NCI-H524 (cell line): ENCODE data around the gene VAV2.

ENCODE experiments used
- DNase-seq, 2 experiments: peaks; one replicate each; lab custom pipeline; 2025; lab: John Stamatoyannopoulos, UW

Gene VAV2, protein sequence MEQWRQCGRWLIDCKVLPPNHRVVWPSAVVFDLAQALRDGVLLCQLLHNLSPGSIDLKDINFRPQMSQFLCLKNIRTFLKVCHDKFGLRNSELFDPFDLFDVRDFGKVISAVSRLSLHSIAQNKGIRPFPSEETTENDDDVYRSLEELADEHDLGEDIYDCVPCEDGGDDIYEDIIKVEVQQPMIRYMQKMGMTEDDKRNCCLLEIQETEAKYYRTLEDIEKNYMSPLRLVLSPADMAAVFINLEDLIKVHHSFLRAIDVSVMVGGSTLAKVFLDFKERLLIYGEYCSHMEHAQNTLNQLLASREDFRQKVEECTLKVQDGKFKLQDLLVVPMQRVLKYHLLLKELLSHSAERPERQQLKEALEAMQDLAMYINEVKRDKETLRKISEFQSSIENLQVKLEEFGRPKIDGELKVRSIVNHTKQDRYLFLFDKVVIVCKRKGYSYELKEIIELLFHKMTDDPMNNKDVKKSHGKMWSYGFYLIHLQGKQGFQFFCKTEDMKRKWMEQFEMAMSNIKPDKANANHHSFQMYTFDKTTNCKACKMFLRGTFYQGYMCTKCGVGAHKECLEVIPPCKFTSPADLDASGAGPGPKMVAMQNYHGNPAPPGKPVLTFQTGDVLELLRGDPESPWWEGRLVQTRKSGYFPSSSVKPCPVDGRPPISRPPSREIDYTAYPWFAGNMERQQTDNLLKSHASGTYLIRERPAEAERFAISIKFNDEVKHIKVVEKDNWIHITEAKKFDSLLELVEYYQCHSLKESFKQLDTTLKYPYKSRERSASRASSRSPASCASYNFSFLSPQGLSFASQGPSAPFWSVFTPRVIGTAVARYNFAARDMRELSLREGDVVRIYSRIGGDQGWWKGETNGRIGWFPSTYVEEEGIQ

DNA sequence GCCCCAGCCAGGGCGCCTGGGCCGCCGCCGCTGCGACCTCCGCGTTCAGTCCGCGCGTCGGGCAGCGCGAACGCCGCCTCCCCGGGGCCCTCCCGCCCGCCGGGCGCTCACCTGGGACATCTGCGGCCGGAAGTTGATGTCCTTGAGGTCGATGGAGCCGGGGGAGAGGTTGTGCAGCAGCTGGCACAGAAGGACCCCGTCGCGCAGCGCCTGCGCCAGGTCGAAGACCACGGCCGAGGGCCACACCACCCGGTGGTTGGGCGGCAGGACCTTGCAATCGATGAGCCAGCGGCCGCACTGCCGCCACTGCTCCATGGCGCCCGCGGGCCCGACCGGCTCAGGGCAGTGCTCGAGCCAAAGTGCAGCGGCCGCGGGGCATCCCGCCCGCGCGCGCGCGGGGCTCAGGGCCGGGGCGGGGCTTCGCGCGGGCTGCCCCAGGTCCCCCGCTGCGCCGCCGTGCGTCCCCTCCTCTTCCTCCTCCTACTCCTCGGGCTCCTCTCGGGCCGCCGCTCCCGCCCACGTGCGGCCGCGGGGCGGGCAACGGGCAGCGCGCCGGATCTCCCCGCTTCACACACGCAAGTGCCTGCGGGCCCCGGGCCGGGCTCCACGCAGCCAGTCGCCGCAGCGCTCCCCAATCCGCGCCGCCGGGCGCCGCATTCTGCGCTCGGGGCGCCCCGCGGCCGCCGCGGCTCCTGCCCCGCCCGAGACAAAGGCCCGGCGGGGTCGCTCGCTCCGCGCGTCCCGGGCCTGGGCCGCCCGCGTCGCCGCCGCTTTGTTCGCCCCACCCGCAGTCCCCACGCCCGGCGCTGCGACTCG is at the start of gene VAV2:
TSS of gene VAV2 (minus strand) at position 361 of the 816 bp plus-strand sequence. CDS start at position 315, 46 bp downstream.
- DNase-seq = peak; percentile 60 to 72

DNA sequence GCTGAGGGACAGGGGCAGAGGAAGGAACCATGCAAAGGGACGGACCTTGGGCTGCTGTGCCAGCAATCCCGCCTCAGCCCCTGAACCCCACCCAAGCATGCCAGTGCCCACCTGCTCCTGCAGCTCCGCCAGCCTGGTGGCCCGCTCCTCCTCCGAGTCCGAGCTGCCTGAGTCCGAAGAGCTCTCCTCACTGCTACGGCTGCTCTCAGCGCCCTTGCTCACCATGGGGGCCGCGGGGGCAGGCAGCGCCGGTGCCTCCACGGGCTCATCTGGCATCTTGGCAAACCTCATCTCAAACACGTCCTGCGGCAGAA is 49.5 kb upstream of the VAV2 start:
- DNase-seq = no peak

DNA sequence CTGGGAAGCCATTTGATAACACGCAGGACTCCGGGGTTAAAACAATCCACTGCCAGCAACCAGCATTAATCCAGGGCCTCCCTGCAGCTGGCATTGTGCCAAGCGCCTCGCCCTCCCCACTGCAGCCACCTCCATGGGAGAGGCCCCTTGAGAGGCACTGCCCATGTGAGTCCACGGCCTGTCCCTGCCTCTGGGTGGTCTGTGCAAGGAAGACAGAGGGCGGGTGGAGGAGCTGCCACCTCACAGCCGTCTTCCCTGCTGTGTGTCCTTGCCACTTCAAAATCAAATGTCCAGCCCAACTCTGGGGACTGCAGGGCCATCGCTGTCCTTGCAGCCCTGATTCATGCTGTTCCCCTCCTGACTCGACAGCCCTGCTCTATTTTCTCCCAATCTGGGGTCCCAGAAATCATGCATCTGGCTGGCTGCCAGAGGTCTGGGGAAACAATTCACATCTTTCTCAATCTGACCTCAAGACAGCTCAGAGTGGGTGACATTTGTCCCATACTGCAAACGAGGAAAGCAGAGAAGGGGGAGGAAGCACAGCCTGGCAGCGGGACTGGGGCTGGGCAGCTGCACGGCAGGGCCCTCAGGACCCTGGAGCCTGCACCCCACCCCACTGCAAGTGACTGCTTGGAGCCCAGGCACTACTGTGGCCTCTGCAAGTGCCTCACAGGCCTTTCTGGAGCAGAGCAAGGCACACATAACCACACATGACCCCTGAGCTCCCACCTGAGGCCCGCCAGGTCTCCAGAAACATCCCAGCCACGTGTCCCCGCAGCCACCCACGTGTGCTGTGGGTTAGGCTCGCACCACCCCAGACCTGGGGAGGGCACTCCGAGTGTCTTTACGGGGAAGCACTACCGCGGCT is 48.9 kb upstream of the VAV2 start:
- no peak for DNase-seq

DNA sequence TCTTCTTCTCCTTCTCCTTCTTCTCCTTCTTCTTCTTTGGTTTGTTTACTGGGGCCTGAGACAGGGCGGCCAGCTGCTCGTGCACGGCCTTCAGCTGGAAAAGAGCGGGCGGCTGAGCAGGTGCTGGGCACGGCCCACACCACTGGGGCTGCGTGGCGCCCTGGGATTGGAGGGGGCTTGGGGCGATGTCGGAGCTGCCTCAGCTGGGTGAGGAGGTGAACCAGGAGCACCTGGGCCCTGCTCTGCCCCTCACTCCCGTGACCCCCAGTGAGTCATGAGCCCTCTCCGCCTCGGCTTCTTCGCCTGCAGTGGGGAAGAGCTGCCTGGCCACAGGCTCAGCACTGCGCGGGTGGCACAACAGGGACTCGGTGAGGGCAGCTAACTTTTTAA is 48.0 kb upstream of the VAV2 start:
- no peak for DNase-seq

DNA sequence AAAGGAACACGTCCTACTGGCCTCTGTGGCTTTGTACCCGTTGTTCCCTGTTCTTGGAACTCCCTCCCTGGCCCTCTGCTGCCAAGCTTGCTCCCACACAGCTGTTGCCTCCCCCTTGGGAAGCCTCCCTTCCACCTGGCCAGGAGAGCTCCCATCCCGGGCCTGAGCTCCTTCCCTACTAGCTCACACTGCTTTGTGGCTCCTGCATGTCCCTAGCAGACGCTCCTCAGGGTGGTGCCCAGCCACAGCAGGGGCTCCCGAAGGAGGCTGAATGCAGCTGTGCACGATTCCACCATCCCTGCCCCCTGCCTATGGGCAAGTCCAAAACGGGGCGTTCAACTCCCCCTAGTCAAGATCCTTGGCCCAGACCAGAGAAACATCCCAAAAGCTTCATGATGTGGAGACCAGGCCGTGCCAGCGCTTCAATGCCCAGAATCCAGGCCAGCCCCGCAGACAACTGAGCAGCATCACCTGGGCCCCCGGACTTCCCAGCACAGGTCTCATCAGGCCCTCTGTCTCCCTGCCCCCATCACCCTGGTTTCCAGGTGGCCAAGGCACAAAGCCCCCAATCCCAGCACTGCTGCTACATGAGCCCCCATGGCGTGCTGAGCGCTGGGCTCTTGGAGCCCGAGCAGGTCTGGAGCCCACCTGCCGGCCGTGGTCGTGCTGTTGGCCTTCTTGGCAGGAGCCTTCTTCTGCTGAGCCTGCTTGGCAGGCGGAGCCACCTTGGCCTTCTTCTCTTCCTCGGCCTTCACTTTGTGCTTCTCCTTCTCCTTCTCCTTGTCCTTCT is 47.5 kb upstream of the VAV2 start:
- DNase-seq = no peak

DNA sequence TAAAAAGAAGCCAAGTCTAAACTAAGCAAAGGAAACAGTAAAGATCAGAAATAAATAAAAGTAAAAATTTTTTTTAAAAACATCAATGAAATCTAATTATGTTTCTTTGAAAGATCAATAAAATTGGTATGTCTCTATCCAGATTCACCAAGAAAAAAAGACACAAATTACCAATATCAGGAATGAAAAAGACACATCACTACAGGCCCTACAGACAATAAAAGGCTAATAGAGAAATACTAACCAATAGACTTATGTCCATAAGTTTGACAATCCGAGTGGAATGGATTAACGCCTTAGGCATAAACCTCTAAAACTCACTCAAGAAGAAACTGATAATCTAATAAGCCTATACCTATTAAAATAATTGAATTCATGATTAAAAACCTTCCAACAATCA is 45.5 kb upstream of the VAV2 start:
- no peak for DNase-seq

DNA sequence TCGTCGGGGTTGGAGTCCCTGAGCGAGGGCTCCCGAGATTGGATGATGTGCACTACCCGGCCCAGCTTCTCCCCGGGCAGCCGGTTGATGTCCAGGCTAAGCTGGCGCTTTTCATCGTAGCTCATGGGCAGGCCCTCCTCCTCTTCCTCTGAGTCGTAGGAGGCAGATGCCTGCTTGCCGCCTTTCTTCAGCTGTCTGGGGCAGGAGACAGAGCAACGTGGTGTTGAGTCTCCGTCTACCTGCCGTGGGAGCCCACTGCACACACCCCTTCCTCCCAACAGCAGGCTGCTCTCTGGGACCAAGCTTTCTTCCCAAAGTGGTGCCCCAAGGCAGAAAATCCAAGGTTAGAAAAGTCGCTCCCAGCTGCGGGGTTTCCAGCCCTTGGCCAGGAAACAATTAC is 44.0 kb upstream of the VAV2 start:
- no peak for DNase-seq

DNA sequence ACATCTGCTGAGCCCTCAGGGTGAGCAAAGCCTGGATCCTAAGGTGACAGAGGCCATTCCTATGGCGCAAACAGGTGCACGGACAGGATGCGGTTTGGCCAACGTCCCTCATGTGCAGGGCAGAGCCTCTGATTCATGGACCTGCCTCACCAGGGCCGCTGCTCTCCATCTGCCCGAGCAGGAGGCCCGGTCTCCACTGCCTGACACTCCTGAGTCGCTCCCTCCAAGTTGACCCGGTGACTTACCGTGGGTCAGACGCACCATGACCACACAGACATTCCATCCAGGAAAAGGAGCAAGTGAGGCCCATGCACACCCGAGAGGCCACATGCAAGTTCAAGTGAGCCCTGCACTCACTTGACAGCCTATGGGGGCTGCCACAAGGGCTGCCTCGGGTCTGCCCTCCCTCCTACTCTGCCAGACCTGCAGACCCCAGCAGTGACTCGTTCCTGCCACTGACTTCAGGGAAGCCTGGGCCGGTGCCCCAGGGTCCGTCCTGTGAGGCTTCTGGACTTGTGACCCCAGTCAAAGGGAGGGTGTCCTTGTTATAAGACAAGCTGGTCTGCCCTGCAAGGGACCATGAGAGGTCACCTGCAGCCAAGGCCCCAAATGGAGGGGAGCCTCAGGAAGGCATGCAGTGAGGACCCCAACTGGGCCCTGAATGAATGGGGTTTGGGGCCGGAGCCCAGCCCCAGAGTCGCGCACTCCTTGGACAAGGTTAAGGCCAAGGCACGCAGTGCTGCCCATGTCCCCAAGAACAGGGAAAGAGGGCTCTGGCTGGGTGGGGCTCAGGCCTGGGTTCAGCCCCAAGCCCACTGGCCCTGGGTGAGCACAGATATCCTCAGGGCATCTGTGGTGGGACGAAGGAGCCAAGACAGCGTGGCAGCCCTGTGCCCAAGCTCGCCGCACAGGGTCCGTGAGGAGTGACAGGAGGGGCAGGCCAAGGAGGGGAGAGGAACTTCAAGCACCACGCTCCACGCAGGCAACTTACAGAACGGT is 43.2 kb upstream of the VAV2 start:
- no peak for DNase-seq

DNA sequence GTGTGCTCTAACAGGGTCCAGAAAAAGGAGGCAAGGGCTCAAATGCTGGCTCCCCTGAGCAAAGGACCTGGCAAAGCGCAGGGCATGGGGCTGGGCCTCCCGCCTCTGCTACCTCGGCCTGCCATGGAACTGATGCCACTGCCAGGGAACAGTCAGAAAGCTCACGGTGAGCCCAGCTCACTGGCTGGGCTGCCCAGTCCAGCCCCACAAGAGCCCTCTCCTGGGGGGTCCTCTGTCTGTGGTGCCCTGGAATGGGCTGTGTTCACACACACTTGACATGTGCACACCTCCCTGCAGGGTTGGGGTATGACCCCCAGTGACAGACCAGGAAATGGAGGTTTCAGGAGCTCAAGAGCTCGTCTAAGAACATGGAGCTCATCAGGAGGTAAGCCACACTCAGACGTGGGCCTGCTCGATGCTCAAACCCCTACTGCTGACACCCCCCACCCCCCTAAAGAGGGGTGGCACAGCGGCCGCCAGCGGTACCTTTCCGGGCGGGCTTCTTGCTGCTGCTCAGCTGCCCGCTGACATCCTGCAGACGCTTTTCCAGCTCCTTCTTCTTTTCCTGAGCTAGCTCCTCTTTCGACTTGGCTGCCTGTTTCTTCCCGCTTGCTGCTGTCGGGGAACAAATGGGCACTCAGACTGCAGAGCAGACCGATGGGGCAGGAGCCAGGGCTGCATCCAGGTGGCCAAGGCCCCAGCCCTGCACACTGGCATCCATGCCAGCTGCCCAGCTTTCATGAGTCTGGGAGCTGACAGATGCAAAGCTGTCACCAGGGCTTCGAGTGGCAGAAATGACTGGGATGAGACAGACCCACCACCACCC is 42.3 kb upstream of the VAV2 start:
- DNase-seq = no peak

DNA sequence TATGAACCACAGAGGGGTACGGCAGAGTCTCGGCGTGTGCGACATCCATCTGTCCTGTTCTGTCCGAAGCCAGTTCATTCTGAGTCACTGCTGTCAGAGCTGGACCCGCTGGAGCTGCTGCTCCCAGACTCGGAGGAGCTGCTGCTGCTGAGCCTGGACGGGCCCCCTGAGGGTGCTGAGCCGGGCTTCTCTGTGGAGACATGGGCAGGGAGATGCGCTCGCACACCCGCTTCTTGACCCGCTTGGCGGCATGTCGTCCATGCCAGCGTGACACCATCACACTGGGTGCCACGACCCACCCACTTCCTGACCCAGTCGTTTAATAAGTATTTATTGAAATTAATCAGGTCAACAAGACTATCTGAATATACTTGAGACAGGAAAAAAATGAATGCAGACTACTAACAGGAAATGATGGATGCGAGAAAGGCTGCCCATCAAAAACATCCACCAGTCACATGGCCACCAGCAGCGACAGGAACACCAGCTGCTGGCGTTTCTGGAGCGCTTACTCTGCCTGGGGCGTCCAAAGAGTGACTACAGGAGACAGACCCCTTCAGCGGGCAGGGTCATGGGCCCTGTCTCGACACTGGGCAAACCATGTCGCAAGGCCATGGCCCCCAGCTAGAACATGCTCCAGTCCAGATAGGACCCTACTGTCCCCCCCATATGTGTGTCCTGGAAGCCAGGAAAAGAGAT is 41.5 kb upstream of the VAV2 start:
- DNase-seq = no peak

DNA sequence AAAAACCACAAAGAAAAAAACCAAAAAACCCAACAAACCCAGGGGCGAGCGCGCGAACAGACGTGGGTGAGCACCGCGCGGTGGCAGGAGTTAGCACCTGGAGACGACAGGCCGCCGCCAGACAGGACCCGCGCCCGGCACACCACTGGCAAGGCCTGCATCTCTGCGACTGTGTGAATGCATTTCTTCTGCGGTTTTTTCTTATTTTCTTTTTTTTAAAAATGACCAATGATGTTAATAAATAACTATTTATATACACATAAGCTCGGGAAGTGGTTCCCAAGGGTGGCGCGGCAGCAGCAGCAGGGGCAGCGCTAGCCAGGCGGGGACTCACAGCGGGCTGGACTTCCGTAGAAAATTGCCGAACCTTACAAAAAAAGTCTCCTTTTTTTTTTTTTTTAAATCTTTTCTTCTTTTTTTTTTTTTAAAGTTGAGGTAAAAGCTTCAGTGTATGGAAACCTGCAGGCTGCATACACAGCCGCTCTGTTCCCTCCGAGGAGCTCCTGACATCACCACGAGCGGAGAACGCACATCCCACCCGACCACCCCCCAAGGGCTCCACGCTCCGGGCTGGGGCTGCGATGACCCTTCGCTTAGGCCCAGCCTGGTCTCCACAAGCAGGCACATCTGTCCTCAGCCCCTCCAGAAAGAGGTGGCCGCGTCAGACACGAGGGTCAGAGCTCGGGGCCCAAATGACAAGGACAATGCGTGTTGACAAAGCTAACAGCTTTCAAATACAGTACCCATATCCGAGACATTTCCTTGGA is 40.5 kb upstream of the VAV2 start:
- DNase-seq = no peak

DNA sequence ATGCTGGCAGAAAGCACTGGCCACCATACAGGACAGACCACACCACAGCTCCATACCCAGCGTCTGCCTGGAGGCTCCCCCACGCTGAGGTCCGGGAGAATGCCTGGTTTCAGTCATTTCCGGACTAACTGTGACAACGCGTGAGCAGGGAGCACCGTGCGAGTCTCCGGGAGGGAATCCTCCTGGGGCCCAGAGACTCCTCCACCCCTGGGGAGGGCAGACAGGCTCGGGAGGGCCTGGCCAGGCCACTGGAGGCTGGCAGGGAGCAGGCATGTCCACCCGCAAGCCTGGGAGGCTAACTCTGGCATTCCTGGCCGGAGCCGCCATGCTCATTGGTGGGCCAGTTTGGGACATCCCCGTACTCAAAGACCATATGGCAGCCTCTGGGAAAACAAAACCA is 39.7 kb upstream of the VAV2 start:
- no peak for DNase-seq

DNA sequence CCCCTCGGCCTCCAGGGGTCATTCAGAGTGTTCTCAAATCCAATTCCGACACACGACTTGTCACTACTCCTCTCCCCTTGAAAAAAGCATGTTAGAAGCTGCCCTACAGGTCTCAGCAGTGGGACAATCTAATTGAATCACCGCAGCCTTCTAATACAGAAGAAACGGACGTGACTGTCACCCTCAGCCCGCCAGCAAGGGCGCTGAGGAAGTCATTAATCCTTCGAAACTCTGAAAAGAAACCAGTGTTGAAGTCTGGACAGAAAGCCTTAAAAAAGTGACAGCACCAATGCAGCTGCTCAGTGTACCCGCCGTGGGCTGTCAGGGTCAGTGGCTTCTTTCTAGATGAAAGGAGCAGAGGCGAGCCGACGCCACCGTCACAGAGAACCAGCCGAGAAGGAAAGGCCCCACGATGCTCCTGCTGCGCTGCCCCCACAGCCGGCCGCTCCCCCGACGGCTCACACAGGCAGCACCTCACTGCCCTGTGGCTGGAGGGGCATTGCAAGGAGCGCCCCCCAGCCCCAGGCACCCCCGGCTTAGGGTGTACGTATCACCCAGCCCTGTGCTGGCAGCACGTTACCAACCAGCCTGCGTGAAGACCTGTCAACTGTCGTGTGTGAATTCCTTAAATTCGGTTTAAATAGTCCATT is 38.8 kb upstream of the VAV2 start:
- DNase-seq = no peak

DNA sequence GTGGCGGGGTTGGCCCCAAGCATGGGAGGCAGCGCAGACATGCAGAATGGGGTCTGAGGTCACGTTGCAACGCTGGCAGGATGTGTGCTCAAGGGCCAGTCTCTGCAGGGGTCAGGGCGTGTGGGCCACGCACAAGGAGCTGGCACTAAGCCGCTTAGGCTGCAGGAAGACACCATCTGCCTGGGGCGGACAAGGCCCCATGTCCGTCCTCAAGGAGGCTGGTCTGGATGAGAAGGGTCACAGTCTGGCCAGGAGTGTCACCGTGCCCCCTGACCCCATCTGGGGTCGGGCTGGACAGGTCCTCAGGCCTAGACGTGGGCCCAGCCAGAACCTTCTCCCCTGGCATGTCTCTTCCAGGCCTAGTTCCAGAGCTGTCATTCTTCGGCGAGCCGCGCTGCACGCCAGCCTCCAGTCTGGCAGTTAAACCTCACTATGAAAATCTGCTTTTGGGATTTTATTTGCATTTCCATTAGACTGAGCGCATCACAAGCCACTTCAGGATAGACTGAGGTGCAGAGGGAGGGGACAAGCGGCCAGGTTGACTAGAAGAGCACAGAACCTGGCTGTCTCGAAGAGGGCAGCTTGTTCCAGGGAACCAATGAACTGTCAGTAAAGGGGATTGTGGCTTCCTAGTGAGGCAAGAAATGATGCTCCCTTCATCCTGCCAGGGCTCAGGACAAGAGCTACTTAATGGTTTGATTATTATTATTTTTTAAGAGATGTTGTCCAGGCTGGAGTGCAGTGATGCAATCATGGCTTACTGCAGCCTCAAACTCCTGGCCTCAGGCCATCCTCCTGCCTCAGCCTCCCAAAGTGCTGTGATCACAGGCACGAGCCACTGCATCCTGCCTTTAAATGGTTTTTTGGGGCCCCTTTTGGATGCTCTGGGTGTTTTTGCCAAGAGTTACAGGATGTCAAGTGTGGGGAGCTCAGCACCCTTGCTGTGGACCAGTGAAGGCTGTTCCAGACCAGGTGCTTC is 37.4 kb upstream of the VAV2 start:
- DNase-seq = no peak

DNA sequence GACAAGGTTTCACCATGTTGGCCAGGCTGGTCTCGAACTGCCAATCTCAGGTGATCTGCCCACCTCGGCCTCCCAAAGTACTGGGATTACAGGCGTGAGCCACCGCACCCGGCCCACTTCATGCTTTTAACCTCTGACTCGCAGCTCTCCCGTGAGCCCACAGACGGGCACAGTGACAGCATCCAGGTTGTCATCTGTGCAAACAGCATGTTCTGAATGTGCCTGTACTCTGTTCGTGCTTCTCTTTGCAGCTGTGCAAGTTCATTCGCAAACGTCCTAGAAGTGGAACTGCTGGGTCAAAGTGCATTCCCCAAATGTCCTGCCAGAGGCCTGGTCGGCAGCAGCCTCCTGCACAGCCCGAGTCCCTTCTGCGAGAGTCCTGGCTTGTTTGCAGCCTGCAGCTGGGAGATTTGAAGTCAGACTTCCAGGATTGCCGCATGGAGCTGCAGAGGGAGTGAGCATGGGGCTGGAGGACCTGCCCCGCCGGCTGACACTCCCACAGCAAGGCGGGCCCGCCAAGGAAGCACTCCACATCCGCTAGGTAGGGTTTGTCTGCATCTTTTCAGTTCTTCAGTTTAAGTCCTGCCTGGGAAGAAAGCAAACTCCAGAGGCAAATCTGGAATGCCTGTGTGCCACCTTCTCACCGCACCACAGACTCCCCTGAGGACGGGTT is 36.6 kb upstream of the VAV2 start:
- DNase-seq = no peak
